Measurements from ENCODE around the gene MAP1LC3B2.

MAP1LC3B2 gene

DNA sequence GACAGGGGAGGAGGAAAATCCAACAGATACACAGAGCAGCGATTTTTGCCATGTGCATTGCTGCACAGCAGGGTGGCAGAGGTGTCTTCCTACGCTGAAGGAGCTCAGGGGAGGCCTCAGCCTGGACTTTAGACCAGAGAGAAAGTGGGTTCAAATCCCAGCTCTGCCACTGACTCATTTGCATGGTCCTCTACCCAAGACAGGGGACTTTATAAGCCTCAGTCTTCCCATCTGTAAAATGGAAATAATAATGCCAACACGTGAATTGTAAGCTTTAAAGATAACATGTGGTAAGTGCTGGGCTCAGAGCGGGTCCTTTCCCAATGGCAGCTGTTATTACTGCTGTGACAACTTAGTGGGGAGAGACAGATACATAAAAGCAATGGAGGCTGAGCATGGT is 62.0 kb downstream of the MAP1LC3B2 start:
- no peak for DNase-seq (ENCODE audit: low read depth)
- TF ChIP-seq POLR2A (IDR thresholded peaks at IDR 0.05; ENCODE audit: extremely low read depth, insufficient read length) (no peak), MYC (IDR thresholded peaks at IDR 0.05; ENCODE audit: low read depth, low read length) (no peak)
- TF ChIP-seq, protein P1, sequence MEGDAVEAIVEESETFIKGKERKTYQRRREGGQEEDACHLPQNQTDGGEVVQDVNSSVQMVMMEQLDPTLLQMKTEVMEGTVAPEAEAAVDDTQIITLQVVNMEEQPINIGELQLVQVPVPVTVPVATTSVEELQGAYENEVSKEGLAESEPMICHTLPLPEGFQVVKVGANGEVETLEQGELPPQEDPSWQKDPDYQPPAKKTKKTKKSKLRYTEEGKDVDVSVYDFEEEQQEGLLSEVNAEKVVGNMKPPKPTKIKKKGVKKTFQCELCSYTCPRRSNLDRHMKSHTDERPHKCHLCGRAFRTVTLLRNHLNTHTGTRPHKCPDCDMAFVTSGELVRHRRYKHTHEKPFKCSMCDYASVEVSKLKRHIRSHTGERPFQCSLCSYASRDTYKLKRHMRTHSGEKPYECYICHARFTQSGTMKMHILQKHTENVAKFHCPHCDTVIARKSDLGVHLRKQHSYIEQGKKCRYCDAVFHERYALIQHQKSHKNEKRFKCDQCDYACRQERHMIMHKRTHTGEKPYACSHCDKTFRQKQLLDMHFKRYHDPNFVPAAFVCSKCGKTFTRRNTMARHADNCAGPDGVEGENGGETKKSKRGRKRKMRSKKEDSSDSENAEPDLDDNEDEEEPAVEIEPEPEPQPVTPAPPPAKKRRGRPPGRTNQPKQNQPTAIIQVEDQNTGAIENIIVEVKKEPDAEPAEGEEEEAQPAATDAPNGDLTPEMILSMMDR (IDR thresholded peaks at IDR 0.05; ENCODE audit: low read depth, low read length): no peak
- TF ChIP-seq, protein P2, sequence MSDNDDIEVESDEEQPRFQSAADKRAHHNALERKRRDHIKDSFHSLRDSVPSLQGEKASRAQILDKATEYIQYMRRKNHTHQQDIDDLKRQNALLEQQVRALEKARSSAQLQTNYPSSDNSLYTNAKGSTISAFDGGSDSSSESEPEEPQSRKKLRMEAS (IDR thresholded peaks at IDR 0.05; ENCODE audit: low read depth, low read length): no peak
- no peak overlapping the region for H3K4me3 ChIP-seq (ENCODE audit: low read depth, low read length)

DNA sequence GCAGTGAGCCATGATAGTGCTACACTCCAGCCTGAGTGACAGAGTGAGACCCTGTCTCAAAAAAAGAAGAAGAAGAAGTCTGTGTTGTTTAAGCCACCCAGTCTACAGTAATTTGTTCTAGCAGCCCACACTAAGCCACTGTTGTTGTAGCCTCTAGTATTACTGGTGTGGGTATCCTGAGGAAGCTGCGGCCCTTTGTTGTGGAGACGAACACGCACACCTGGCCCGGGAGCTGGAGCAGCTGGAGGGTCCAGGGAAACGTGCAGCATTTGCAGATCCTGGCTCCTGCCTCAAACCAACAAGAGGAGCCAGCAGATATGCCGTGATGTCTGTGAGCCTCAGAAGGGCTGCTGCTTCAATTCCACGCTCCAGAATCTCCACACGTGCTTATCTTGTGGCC is 65.3 kb downstream of the MAP1LC3B2 start:
- no peak for DNase-seq (ENCODE audit: low read depth)
- TF ChIP-seq, protein P1 (IDR thresholded peaks at IDR 0.05; ENCODE audit: low read depth, low read length): no peak
- TF ChIP-seq, protein P2 (IDR thresholded peaks at IDR 0.05; ENCODE audit: low read depth, low read length): no peak
- TF ChIP-seq MYC (IDR thresholded peaks at IDR 0.05; ENCODE audit: low read depth, low read length) (no peak), POLR2A (IDR thresholded peaks at IDR 0.05; ENCODE audit: extremely low read depth, insufficient read length) (no peak)
- no peak overlapping the region for H3K4me3 ChIP-seq (ENCODE audit: low read depth, low read length)

DNA sequence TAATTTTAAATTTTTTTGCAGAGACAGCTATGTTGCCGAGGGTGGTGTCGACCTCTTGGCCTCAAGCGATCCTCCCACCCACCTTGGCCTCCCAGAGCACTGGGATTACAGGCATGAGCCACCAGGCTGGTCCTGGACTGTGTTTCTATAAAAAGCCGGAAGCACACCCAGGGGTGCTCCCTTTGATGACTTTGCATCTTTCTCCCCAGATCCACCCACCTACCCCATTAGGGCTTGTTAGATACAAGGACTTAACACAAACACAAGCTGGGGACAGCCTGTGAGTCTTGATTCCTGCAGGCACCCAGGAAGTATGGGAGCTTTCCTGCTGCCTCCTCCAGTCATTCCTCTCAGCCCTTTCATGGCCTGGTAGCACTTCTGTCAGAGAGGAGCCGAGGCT is 67.0 kb downstream of the MAP1LC3B2 start:
- TF ChIP-seq, protein P1 (IDR thresholded peaks at IDR 0.05; ENCODE audit: low read depth, low read length): no peak
- TF ChIP-seq MYC (IDR thresholded peaks at IDR 0.05; ENCODE audit: low read depth, low read length): no peak
- TF ChIP-seq, protein P2 (IDR thresholded peaks at IDR 0.05; ENCODE audit: low read depth, low read length): no peak
- no peak for TF ChIP-seq POLR2A (IDR thresholded peaks at IDR 0.05; ENCODE audit: extremely low read depth, insufficient read length)
- no peak overlapping the region for H3K4me3 ChIP-seq (ENCODE audit: low read depth, low read length)
- DNase-seq (ENCODE audit: low read depth): no peak
